ENCODE measurements around the gene SLC16A10. TPM values are rescaled to one million over a fixed set of nuclear protein-coding genes. Genes with fewer than 3 reads are reported as not detected.

SLC16A10 gene
- total RNA-seq, 1 experiment from 2014 or later = 1.7 TPM

GRCh38 chr6:111147440-111147839 lies 60.1 kb downstream of the SLC16A10 start:
- Histone ChIP-seq H3K27ac (no peak overlapping the region), H3F3A (ENCODE audit: insufficient read depth, low read depth) (no peaks in the 10 kb centered on the region), H3K36me3 (ENCODE audit: low read depth) (no peaks in the 10 kb centered on the region), H4K20me1 (ENCODE audit: insufficient read depth) (no peaks in the 10 kb centered on the region), H3K9me2 (ENCODE audit: insufficient read depth) (no peaks in the 10 kb centered on the region), H3K4me2 (no peak overlapping the region), H3K9me3 (ENCODE audit: insufficient read depth, low read depth) (no peaks in the 10 kb centered on the region), H3K27me3 (ENCODE audit: insufficient read depth, low read depth) (peaks cover 4% of the 10 kb centered on the region; the same call in 1 of the 2 replicates), H3K4me1 (replicated peaks; ENCODE audit: insufficient read depth) (no peaks in the 10 kb centered on the region), H3K79me2 (ENCODE audit: low read depth) (no peaks in the 10 kb centered on the region), H2AFZ (no peak overlapping the region), H3K4me3 (no peak overlapping the region)
- no peak for DNase-seq
- POLR2A ChIA-PET (ENCODE audit: unreplicated experiment) = no interaction called here
- CTCF ChIA-PET = no interaction called here
- intact Hi-C loops (cut with micrococcal nuclease; ENCODE audit: unreplicated experiment) = no loop called here
- no TSS peak for BruUV-seq (replicated peaks)
- TF ChIP-seq EZH2 (IDR thresholded peaks at IDR 0.05; ENCODE audit: low read depth) = no peak
- TF ChIP-seq, protein P1, sequence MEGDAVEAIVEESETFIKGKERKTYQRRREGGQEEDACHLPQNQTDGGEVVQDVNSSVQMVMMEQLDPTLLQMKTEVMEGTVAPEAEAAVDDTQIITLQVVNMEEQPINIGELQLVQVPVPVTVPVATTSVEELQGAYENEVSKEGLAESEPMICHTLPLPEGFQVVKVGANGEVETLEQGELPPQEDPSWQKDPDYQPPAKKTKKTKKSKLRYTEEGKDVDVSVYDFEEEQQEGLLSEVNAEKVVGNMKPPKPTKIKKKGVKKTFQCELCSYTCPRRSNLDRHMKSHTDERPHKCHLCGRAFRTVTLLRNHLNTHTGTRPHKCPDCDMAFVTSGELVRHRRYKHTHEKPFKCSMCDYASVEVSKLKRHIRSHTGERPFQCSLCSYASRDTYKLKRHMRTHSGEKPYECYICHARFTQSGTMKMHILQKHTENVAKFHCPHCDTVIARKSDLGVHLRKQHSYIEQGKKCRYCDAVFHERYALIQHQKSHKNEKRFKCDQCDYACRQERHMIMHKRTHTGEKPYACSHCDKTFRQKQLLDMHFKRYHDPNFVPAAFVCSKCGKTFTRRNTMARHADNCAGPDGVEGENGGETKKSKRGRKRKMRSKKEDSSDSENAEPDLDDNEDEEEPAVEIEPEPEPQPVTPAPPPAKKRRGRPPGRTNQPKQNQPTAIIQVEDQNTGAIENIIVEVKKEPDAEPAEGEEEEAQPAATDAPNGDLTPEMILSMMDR (conservative IDR thresholded peaks at IDR 0.05) = no peak

GRCh38 chr6:111148110-111148509 lies 60.8 kb downstream of the SLC16A10 start:
- Histone ChIP-seq H3K4me3 (no peak overlapping the region), H3K9me3 (ENCODE audit: insufficient read depth, low read depth) (no peaks in the 10 kb centered on the region), H2AFZ (no peak overlapping the region), H3K27ac (no peak overlapping the region), H3F3A (ENCODE audit: insufficient read depth, low read depth) (no peaks in the 10 kb centered on the region), H3K79me2 (ENCODE audit: low read depth) (no peaks in the 10 kb centered on the region), H3K4me2 (no peak overlapping the region), H3K9me2 (ENCODE audit: insufficient read depth) (no peaks in the 10 kb centered on the region), H3K36me3 (ENCODE audit: low read depth) (no peaks in the 10 kb centered on the region), H3K4me1 (replicated peaks; ENCODE audit: insufficient read depth) (no peaks in the 10 kb centered on the region), H3K27me3 (ENCODE audit: insufficient read depth, low read depth) (peaks cover 4% of the 10 kb centered on the region; the same call in 1 of the 2 replicates), H4K20me1 (ENCODE audit: insufficient read depth) (no peaks in the 10 kb centered on the region)
- no TSS peak for BruUV-seq (replicated peaks)
- CTCF ChIA-PET = no interaction called here
- POLR2A ChIA-PET (ENCODE audit: unreplicated experiment) = no interaction called here
- TF ChIP-seq, protein P1 (conservative IDR thresholded peaks at IDR 0.05) = no peak
- TF ChIP-seq EZH2 (IDR thresholded peaks at IDR 0.05; ENCODE audit: low read depth) = no peak
- DNase-seq = no peak
- intact Hi-C loops (cut with micrococcal nuclease; ENCODE audit: unreplicated experiment) = no loop called here

DNA sequence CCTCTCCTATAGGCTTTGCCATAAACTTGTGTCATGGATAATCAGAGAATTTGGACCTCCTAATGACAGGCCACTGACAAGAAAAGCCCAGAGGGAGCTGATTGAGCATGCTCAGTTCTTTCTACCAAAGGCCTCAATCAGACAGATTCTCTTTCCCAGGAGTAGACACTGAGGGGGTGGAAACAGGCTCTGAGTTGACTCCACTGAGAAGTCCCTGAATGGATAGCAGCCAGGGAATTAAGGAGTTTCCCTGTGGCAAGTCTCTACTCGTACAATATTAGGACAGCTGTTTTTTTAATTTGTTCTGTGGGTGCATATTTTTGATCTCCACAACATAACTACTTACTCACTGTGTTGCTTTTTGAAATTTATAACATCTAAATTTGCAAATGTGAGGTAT lies 63.3 kb downstream of the SLC16A10 start:
- Histone ChIP-seq H3K4me2 (no peak overlapping the region), H2AFZ (no peak overlapping the region), H3K27ac (no peak overlapping the region), H3K4me3 (no peak overlapping the region), H4K20me1 (ENCODE audit: insufficient read depth) (no peaks in the 10 kb centered on the region), H3K27me3 (ENCODE audit: insufficient read depth, low read depth) (peaks cover 4% of the 10 kb centered on the region; the same call in 1 of the 2 replicates), H3K36me3 (ENCODE audit: low read depth) (no peaks in the 10 kb centered on the region), H3F3A (ENCODE audit: insufficient read depth, low read depth) (no peaks in the 10 kb centered on the region), H3K79me2 (ENCODE audit: low read depth) (no peaks in the 10 kb centered on the region), H3K9me3 (ENCODE audit: insufficient read depth, low read depth) (no peaks in the 10 kb centered on the region), H3K4me1 (replicated peaks; ENCODE audit: insufficient read depth) (no peaks in the 10 kb centered on the region), H3K9me2 (ENCODE audit: insufficient read depth) (no peaks in the 10 kb centered on the region)
- TF ChIP-seq, protein P1 (conservative IDR thresholded peaks at IDR 0.05) = no peak
- no peak for TF ChIP-seq EZH2 (IDR thresholded peaks at IDR 0.05; ENCODE audit: low read depth)
- no TSS peak for BruUV-seq (replicated peaks)
- intact Hi-C loops (cut with micrococcal nuclease; ENCODE audit: unreplicated experiment) = no loop called here
- ChIA-PET CTCF (no interaction called here), POLR2A (ENCODE audit: unreplicated experiment) (no interaction called here)
- no peak for DNase-seq

All from PC-9 (cell line).